Measurements from ENCODE around the gene SSNA1.

Gene SSNA1

GRCh38 chr9:137148242-137148641 lies 40.2 kb upstream of the SSNA1 start:
- DNase-seq (ENCODE audit: low spot score), result no peak
- no peak overlapping the region for H3K4me3 ChIP-seq
- no peak overlapping the region for H3K27ac ChIP-seq
- TF ChIP-seq CTCF (IDR thresholded peaks at IDR 0.05), result no peak

DNA sequence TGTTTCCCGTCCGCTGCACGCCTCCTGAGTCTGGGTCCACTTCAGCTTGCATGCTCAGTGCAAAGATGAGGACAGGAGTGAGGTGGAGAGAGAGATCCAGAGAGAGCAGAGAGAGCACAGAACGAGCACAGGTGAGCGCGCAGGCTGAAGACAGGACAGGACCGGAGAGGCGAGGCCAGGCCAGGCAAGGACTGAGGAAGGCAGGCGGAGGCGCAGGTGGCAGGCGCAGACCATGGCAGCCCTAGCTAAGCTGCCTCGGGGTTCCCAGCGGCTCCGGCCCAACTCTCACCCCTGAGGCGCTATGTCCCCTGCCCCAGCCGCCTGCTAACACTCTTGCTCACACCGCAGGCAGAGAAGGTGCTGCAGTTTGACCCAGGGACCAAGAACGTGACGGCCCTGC lies 39.8 kb upstream of the SSNA1 start:
- no peak for TF ChIP-seq CTCF (IDR thresholded peaks at IDR 0.05)
- H3K27ac ChIP-seq, result no peak overlapping the region
- no peak overlapping the region for H3K4me3 ChIP-seq
- DNase-seq (ENCODE audit: low spot score), result no peak

DNA sequence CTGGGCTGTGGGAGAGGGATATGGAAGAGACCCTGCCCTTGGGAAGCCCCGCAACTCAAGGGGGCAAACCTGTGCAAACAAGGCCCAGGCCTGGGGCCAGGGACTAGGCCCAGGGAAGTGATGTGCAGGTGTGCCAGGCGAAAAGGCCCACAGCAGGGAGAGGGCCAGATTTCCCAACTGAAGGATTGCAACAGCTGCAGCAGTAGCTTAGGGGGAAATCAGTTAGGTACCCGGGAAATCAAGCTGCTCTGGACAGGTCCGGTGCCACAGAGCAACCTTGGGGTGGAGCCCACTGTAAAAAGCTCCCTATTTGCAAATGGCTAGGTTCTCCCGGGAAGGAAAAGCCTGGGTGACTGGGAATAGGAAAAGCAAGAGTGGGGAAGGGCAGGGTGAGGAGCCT lies 39.1 kb upstream of the SSNA1 start:
- Histone ChIP-seq H3K27ac (no peak overlapping the region), H3K4me3 (no peak overlapping the region)
- no peak for TF ChIP-seq CTCF (IDR thresholded peaks at IDR 0.05)
- DNase-seq (ENCODE audit: low spot score), result no peak

DNA sequence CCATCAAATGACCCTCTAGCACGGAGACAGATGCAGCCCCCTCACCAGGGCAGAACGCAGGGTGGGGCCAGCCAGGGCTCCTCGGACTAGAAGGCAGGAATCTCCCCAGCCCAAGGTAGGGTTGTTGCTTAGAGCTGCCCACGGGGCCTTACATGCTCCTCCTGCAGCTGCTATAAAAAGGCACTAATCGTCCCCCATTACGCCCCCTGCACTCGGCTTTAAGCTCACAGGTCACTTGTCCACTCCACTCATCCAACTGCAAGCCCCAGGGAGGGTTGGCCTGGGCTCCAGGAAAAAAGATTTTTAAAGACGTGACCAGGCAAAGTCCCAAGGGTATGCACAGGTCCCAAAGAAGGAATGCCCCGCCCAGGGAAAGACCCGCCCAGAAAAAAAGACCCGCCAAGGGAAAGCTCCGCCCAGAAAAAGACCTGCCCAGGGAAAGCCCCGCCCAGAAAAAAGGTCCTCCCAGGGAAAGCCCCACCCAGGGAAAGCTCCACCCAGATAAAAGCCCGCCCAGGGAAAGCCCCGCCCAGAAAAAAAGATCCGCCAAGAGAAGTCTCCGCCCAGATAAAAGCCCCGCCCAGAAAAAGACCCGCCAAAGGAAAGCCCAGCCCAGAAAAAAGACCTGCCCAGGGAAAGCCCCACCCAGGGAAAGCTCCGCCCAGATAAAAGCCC lies 38.4 kb upstream of the SSNA1 start:
- TF ChIP-seq CTCF (IDR thresholded peaks at IDR 0.05), result no peak
- no peak overlapping the region for H3K4me3 ChIP-seq
- no peak overlapping the region for H3K27ac ChIP-seq
- no peak for DNase-seq (ENCODE audit: low spot score)

DNA sequence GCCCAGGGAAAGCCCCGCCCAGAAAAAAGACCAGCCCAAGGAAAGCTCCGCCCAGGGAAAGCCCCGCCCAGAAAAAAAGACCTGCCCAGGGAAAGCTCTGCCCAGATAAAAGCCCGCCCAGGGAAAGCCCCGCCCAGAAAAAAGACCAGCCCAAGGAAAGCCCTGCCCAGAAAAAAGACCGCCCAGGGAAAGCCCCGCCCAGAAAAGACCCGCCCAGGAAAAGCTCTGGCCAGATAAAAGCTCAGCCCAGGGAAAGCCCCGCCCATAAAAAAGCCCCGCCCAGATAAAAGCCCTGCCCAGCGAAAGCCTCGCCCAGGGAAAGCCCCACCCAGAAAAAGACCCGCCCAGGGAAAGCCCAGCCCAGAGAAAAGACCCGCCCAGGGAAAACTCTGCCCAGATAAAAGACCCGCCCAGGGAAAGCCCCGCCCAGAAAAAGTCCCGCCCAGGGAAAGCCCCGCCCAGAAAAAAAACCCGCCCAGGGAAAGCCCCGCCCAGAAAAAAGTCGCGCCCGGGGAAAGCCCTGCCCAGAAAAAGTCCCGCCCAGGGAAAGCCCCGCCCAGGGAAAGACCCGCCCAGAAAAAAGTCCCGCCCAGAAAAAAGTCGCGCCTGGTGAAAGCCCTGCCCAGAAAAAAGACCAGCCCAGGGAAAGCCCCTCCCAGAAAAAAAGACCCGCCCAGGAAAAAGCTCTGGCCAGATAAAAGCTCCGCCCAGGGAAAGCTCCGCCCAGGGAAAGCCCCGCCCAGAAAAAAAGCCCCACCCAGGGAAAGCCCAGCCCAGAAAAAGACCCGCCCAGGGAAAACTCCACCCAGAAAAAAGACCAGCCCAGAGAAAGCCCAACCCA lies 37.6 kb upstream of the SSNA1 start:
- TF ChIP-seq CTCF (IDR thresholded peaks at IDR 0.05), result no peak
- Histone ChIP-seq H3K4me3 (no peak overlapping the region), H3K27ac (no peak overlapping the region)
- DNase-seq (ENCODE audit: low spot score), result no peak

GRCh38 chr9:137152844-137153405 lies 35.6 kb upstream of the SSNA1 start:
- no peak for DNase-seq (ENCODE audit: low spot score)
- no peak for TF ChIP-seq CTCF (IDR thresholded peaks at IDR 0.05)
- no peak overlapping the region for H3K27ac ChIP-seq
- H3K4me3 ChIP-seq, result no peak overlapping the region

All from coronary artery (tissue), 2 donors.